BLaER1 treated with 17β-estradiol and CSF1 and Interleukin-3, amounts not matched to agents 10 nM and 100 nM (cell line): ENCODE results near the gene CBR1.
"Not testable (repeated sequence)": the region's sequence is repeated elsewhere in the genome, so short reads cannot be mapped to it uniquely, and the experiment has no call there.

Source experiments
- H3K27ac ChIP-seq, 11 experiments: shearing (Covaris generic); formaldehyde crosslinking; 2 replicates each; pipeline ENCODE4 v1.8.1; 2022
- H3K27me3 ChIP-seq, 11 experiments: shearing (Covaris generic); formaldehyde crosslinking; 2 replicates each; pipeline ENCODE4 v1.8.1; 2022
- H3K36me3 ChIP-seq, 11 experiments: shearing (Covaris generic); formaldehyde crosslinking; 2 replicates each; pipeline ENCODE4 v1.8.1; 2022
- H3K4me1 ChIP-seq, 10 experiments: shearing (Covaris generic); formaldehyde crosslinking; 2 replicates each; pipeline ENCODE4 v1.8.1; 2022
- H3K4me2 ChIP-seq, 11 experiments: shearing (Covaris generic); formaldehyde crosslinking; 2 replicates each; pipeline ENCODE4 v1.8.1; 2022
- H3K4me3 ChIP-seq, 10 experiments: shearing (Covaris generic); formaldehyde crosslinking; 2 replicates each; pipeline ENCODE4 v1.8.1; 2022
- H3K9ac ChIP-seq, 11 experiments: shearing (Covaris generic); formaldehyde crosslinking; 2 replicates each; pipeline ENCODE4 v1.8.1; 2022
- H3K9me3 ChIP-seq, 11 experiments: shearing (Covaris generic); formaldehyde crosslinking; replicated peaks in 1 of 11; 2 replicates each; pipeline ENCODE4 v1.8.1; 2022
- H4K20me1 ChIP-seq, 11 experiments: shearing (Covaris generic); formaldehyde crosslinking; 2 replicates each; pipeline ENCODE4 v1.8.1; 2022
- Cebpa-rat ChIP-seq, 11 experiments: shearing (Covaris generic); IDR thresholded peaks; 2 replicates each; pipeline ENCODE4 v1.8.1; 2022

The CBR1 gene

GRCh38 chr21:36097427-36098181 lies 27.8 kb downstream of the CBR1 start:
- no peaks in the 10 kb centered on the region for H4K20me1 ChIP-seq
- H3K27me3 ChIP-seq, result no peaks in the 10 kb centered on the region
- no peak for TF ChIP-seq Cebpa-rat (IDR thresholded peaks at IDR 0.05)
- no peak overlapping the region for H3K9ac ChIP-seq
- peak overlapping the region in 1 of 11 experiments; percentile 1; a peak in 1 of 22 replicates for H3K27ac ChIP-seq
- H3K4me1 ChIP-seq, result peaks cover 12 to 22% (median 16%) of the 10 kb centered on the region in 10 experiments
- H3K36me3 ChIP-seq, result peaks cover 0 to 10% (median 0%) of the 10 kb centered on the region in 11 experiments; a peak in 2 of 22 replicates
- no peak overlapping the region for H3K4me3 ChIP-seq
- H3K9me3 ChIP-seq, result peaks cover 31 to 51% (median 39%) of the 10 kb centered on the region in 11 experiments
- H3K4me2 ChIP-seq, result peak overlapping the region; percentile 34 to 58 (median 55)

- Histone ChIP-seq H3K4me1 (peaks cover 12 to 22% (median 16%) of the 10 kb centered on the region in 10 experiments), H3K36me3 (peaks cover 0 to 7% (median 0%) of the 10 kb centered on the region in 11 experiments; a peak in 2 of 22 replicates), H3K9ac (no peak overlapping the region), H3K9me3 (peaks cover 30 to 51% (median 38%) of the 10 kb centered on the region in 11 experiments), H3K27ac (0 out of 22 replicates have a peak overlapping the region, but pooled peaks of 1 of the 11 experiments have one; percentile 1), H3K4me3 (no peak overlapping the region), H3K27me3 (no peaks in the 10 kb centered on the region), H4K20me1 (no peaks in the 10 kb centered on the region), H3K4me2 (peak overlapping the region; percentile 34 to 58 (median 55))
- no peak for TF ChIP-seq Cebpa-rat (IDR thresholded peaks at IDR 0.05)
These were observed 28.3 kb downstream of the CBR1 start for GRCh38 chr21:36098182-36098532.

GRCh38 chr21:36099000-36099399 lies 29.2 kb downstream of the CBR1 start:
- no peak overlapping the region for H3K27ac ChIP-seq

GRCh38 chr21:36099695-36100211 lies 29.9 kb downstream of the CBR1 start:
- peaks cover 16 to 39% (median 29%) of the 10 kb centered on the region in 11 experiments for H3K9me3 ChIP-seq
- not testable (repeated sequence) for H3K4me2 ChIP-seq, H3K27ac ChIP-seq, H3K27me3 ChIP-seq, H3K36me3 ChIP-seq, H3K9ac ChIP-seq, H4K20me1 ChIP-seq, H3K4me3 ChIP-seq
- H3K4me1 ChIP-seq, result peaks cover 12 to 22% (median 16%) of the 10 kb centered on the region in 10 experiments

More at GRCh38 chr21:36099000-36099399, 29.2 kb downstream of the CBR1 start:
- Histone ChIP-seq H3K4me1 (peaks cover 12 to 22% (median 16%) of the 10 kb centered on the region in 10 experiments), H3K4me3 (no peak overlapping the region), H3K9ac (no peak overlapping the region), H3K9me3 (peaks cover 24 to 47% (median 33%) of the 10 kb centered on the region in 11 experiments), H3K27me3 (no peaks in the 10 kb centered on the region), H3K4me2 (peak overlapping the region in 2 of 11 experiments; percentile 57 to 58; a peak in 1 of 22 replicates), H3K36me3 (peaks cover 0 to 5% (median 0%) of the 10 kb centered on the region in 11 experiments; a peak in 1 of 22 replicates), H4K20me1 (no peaks in the 10 kb centered on the region)
- TF ChIP-seq Cebpa-rat (IDR thresholded peaks at IDR 0.05), result no peak

DNA sequence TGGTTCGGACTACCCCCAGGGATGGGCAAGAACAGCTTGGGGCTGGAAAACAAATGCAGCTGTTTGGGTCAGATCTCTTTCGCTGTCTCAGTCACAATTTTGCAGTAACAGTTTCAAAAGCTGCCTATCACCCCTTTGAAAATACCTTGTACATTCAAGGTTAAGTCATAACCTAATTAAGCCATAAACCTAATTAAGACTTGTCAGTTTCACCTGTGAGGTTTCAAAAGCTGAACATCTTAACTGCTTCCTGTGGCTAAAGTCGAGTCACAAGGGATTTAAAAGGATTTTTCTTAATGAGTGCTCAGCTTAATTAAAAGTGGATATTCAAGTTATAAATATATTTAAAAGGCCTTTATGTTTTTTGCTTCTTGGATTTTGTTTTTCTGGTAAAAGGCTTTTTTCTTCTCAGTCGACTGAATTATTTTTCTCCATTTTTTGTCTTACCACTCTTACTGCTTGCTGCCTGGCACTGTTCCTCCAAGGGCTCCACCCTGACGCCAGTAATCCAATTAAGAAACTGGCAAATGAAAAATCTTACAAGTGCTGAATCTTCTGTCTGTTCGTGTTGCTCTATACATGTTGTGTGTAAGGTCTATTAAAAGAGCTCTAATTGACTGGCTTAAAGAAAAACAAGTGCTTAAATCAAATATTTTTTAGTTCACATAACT lies 31.3 kb downstream of the CBR1 start:
- Histone ChIP-seq H3K4me1 (peaks cover 12 to 22% (median 16%) of the 10 kb centered on the region in 10 experiments), H3K4me2 (no peak overlapping the region), H4K20me1 (no peaks in the 10 kb centered on the region), H3K27me3 (no peaks in the 10 kb centered on the region; a peak in 1 of 22 replicates), H3K4me3 (no peak overlapping the region), H3K9me3 (peaks cover 4 to 26% (median 17%) of the 10 kb centered on the region in 11 experiments; a peak in 14 of 22 replicates), H3K27ac (no peak overlapping the region), H3K36me3 (no peaks in the 10 kb centered on the region), H3K9ac (no peak overlapping the region)
- no peak for TF ChIP-seq Cebpa-rat (IDR thresholded peaks at IDR 0.05)

GRCh38 chr21:36103434-36103833 lies 33.6 kb downstream of the CBR1 start:
- Histone ChIP-seq H3K9me3 (peaks cover 4 to 20% (median 10%) of the 10 kb centered on the region in 11 experiments; a peak in 11 of 22 replicates), H4K20me1 (no peaks in the 10 kb centered on the region), H3K4me1 (peaks cover 0 to 6% (median 2%) of the 10 kb centered on the region in 10 experiments; a peak in 15 of 20 replicates), H3K4me3 (no peak overlapping the region), H3K36me3 (no peaks in the 10 kb centered on the region), H3K27me3 (no peaks in the 10 kb centered on the region; a peak in 1 of 22 replicates), H3K9ac (no peak overlapping the region), H3K4me2 (no peak overlapping the region), H3K27ac (no peak overlapping the region)
- TF ChIP-seq Cebpa-rat (IDR thresholded peaks at IDR 0.05), result no peak

GRCh38 chr21:36104317-36105300 lies 34.8 kb downstream of the CBR1 start:
- Histone ChIP-seq H3K27me3 (no peaks in the 10 kb centered on the region; a peak in 1 of 22 replicates), H3K27ac (no peak overlapping the region), H3K4me3 (no peak overlapping the region)

DNA sequence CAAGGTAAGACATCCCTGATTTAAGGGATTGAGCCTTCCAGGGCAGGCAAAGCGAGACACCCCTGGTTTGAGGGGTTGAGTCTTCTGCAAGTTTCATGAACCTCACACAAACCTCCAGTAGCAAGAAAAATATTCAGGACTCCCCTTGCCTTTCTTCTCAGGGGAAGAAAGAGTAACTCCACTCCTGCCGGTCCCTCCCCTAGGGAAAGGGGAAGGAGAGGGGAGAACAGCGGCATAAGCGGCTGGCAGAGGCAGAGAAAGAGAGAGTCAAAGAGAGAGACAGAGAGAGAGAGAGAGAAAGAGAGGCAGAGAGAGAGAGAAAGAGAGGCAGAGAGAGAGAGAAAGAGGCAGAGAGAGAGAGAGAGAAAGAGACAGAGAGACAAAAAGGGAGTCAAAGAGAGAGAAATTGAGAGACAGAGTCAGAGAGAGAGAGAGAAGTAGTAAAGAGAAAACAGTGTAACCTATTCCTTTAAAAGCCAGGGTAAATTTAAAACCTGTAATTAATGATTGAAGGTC lies 35.6 kb downstream of the CBR1 start:
- Histone ChIP-seq H3K4me1 (peaks cover 0 to 5% (median 0%) of the 10 kb centered on the region in 10 experiments; a peak in 1 of 20 replicates), H3K27me3 (no peaks in the 10 kb centered on the region; a peak in 1 of 22 replicates), H3K36me3 (no peaks in the 10 kb centered on the region), H3K4me2 (no peak overlapping the region), H4K20me1 (no peaks in the 10 kb centered on the region), H3K9me3 (peaks cover 4 to 20% (median 10%) of the 10 kb centered on the region in 11 experiments; a peak in 11 of 22 replicates), H3K9ac (no peak overlapping the region), H3K4me3 (no peak overlapping the region), H3K27ac (no peak overlapping the region)
- no peak for TF ChIP-seq Cebpa-rat (IDR thresholded peaks at IDR 0.05)

More at GRCh38 chr21:36104317-36105300, 34.8 kb downstream of the CBR1 start:
- H4K20me1 ChIP-seq, result no peaks in the 10 kb centered on the region
- H3K9ac ChIP-seq, result no peak overlapping the region
- peaks cover 4 to 20% (median 10%) of the 10 kb centered on the region in 11 experiments; a peak in 11 of 22 replicates for H3K9me3 ChIP-seq
- no peaks in the 10 kb centered on the region for H3K36me3 ChIP-seq
- no peak overlapping the region for H3K4me2 ChIP-seq
- no peak for TF ChIP-seq Cebpa-rat (IDR thresholded peaks at IDR 0.05)
- peaks cover 0 to 5% (median 0%) of the 10 kb centered on the region in 10 experiments; a peak in 1 of 20 replicates for H3K4me1 ChIP-seq
